HepG2 (cell line): ENCODE data around the gene SLC34A3. TPM values are rescaled to one million over a fixed set of nuclear protein-coding genes. Genes with fewer than 3 reads are reported as not detected.

ENCODE experiments used
- ATF6 ChIP-seq: sonication (generic); formaldehyde crosslinking; conservative IDR thresholded peaks from 2 replicates; pipeline ENCODE4 v1.4.0; 2020; ENCODE audit warnings: missing genetic modification reagents
- BRF2 ChIP-seq: sonication (generic); formaldehyde crosslinking; IDR thresholded peaks from 2 replicates; pipeline ENCODE4 v1.8.1; 2022; ENCODE audit warnings: mild to moderate bottlenecking, missing genetic modification reagents
- CENPT ChIP-seq: sonication (generic); formaldehyde crosslinking; IDR thresholded peaks from 2 replicates; pipeline ENCODE4 v1.8.0; 2022; ENCODE audit warnings: low read depth, mild to moderate bottlenecking, moderate library complexity, missing genetic modification reagents
- ESRRA ChIP-seq: sonication (generic); formaldehyde crosslinking; IDR thresholded peaks from 2 replicates; pipeline ENCODE4 v1.5.1; 2020; ENCODE audit warnings: mild to moderate bottlenecking, low read depth, missing genetic modification reagents
- HOXA7 ChIP-seq: sonication (generic); formaldehyde crosslinking; IDR thresholded peaks from 2 replicates; pipeline ENCODE4 v1.8.1; 2022; ENCODE audit warnings: mild to moderate bottlenecking, missing genetic modification reagents, moderate library complexity
- KLF6 ChIP-seq: IDR thresholded peaks from 2 replicates; pipeline ENCODE4 v1.8.0; 2016; ENCODE audit warnings: missing biosample characterization, missing genetic modification reagents
- MEIS1 ChIP-seq: sonication (generic); formaldehyde crosslinking; IDR thresholded peaks from 2 replicates; pipeline ENCODE4 v1.9.0; 2021; ENCODE audit warnings: mild to moderate bottlenecking, missing genetic modification reagents, moderate library complexity, borderline replicate concordance
- MIER3 ChIP-seq: IDR thresholded peaks from 2 replicates; pipeline ENCODE4 v1.6.1; 2016; ENCODE audit warnings: missing compliant biosample characterization, borderline replicate concordance
- NCOR1 ChIP-seq: fragments of 200-600 bp; sonication (generic); IDR thresholded peaks from 2 replicates; pipeline ENCODE4 v1.7.0; 2017; ENCODE audit warnings: antibody characterized with exemption, low read length, borderline replicate concordance
- PBX3 ChIP-seq: sonication (generic); formaldehyde crosslinking; IDR thresholded peaks from 2 replicates; pipeline ENCODE4 v1.8.1; 2023; ENCODE audit warnings: missing genetic modification reagents, inconsistent platforms, borderline replicate concordance
- PHF21A ChIP-seq: sonication (generic); formaldehyde crosslinking; IDR thresholded peaks from 2 replicates; pipeline ENCODE4 v1.5.0; 2020; ENCODE audit warnings: mild to moderate bottlenecking, missing genetic modification reagents
- RAD51 ChIP-seq: fragments of 450-650 bp; IDR thresholded peaks from 2 replicates; pipeline ENCODE4 v1.6.1; 2016; ENCODE audit warnings: borderline replicate concordance
- TIGD3 ChIP-seq: sonication (generic); formaldehyde crosslinking; IDR thresholded peaks from 2 replicates; pipeline ENCODE4 v1.5.1; 2020; ENCODE audit warnings: mild to moderate bottlenecking, missing genetic modification reagents, borderline replicate concordance
- ZBTB1 ChIP-seq: sonication (generic); formaldehyde crosslinking; IDR thresholded peaks from 2 replicates; pipeline ENCODE4 v1.4.0; 2020; ENCODE audit warnings: missing genetic modification reagents, borderline replicate concordance
- ZBTB2 ChIP-seq: sonication (generic); formaldehyde crosslinking; IDR thresholded peaks from 2 replicates; pipeline ENCODE4 v1.8.0; 2022; ENCODE audit warnings: low read depth, missing genetic modification reagents
- ZNF468 ChIP-seq: sonication (generic); formaldehyde crosslinking; IDR thresholded peaks from 2 replicates; pipeline ENCODE4 v1.8.0; 2022; ENCODE audit warnings: mild to moderate bottlenecking, moderate library complexity, missing genetic modification reagents
- ZNF513 ChIP-seq: sonication (generic); formaldehyde crosslinking; conservative IDR thresholded peaks from 2 replicates; pipeline ENCODE4 v1.5.0; 2020; ENCODE audit warnings: missing genetic modification reagents
- ZNF710 ChIP-seq: sonication (generic); formaldehyde crosslinking; IDR thresholded peaks from 2 replicates; pipeline ENCODE4 v1.5.0; 2020; ENCODE audit warnings: mild to moderate bottlenecking, missing genetic modification reagents, borderline replicate concordance
- polyA plus RNA-seq, 8 experiments: library from polyadenylated mRNA; depleted of rRNA in 3 of 8; stranded (reverse) in 7 of 8; unstranded in 1 of 8; fragments of >200 nt; fragmentation: Illumina TruSeq in 4 of 8; extraction: Trizol in 4 of 8; gene quantifications; 2 replicates each; pipeline versions ENCODE4 v1.2.1 to v1.2.3, GENCODE V29; 2011 to 2016; ENCODE audit warnings: low read depth in 4 of 8, missing spikeins in 1 of 8, mixed read lengths in 1 of 8; ENCODE audit not compliant: insufficient read depth in 1 of 8
- total RNA-seq, 5 experiments: library from RNA; depleted of rRNA; stranded (reverse); fragments of >200 nt; fragmentation: Illumina TruSeq; extraction: Trizol; gene quantifications; 2 replicates each; pipeline ENCODE4 v1.2.3, GENCODE V29; 2016; ENCODE audit warnings: low read depth in 1 of 5

SLC34A3 gene
- total and polyA plus RNA-seq, 2 of the 13 experiments (the other 11 are each of a cell fraction or from before 2014, with no cell fraction given): 0.07 to 1.0 TPM

GRCh38 chr9:137230705-137231371 lies at the start of gene SLC34A3 (continued):
- TF ChIP-seq ZNF513 (CRISPR knock-in tag) (no peak), ATF6 (CRISPR knock-in tag) (no peak), ZNF468 (no peak), MEIS1 (CRISPR knock-in tag) (no peak), RAD51 (no peak), ZNF710 (no peak), PBX3 (CRISPR knock-in tag) (no peak), ZBTB1 (CRISPR knock-in tag) (no peak), TIGD3 (CRISPR knock-in tag) (no peak), ESRRA (no peak), CENPT (CRISPR knock-in tag) (no peak), PHF21A (peak; percentile 28; the same call in 1 of the 2 replicates), ZBTB2 (CRISPR knock-in tag) (no peak), MIER3 (CRISPR knock-in tag) (no peak), BRF2 (CRISPR knock-in tag) (no peak), KLF6 (CRISPR knock-in tag) (no peak), HOXA7 (CRISPR knock-in tag) (no peak), NCOR1 (no peak)
